Thymus (tissue), 11 donors: ENCODE data around the gene PKN1. TPM values are rescaled to one million over a fixed set of nuclear protein-coding genes. Genes with fewer than 3 reads are reported as not detected.

Source experiments
- DNase-seq, 9 donors: peaks; one replicate each; pipeline ENCODE4 v3.0.0-alpha.2; 2013; ENCODE audit warnings: low spot score in 9 of 9, low read depth in 6 of 9, missing footprints in 1 of 9
- H3K27ac ChIP-seq, 2 donors: one replicate each; pipeline ENCODE4 v1.5.1; 2013; ENCODE audit warnings: control low read depth in 1 of 2, low read depth in 1 of 2, low read length in 1 of 2, mild to moderate bottlenecking in 1 of 2, moderate library complexity in 1 of 2
- H3K27me3 ChIP-seq, 2 donors: one replicate each; pipeline ENCODE4 v1.5.1; 2013; ENCODE audit warnings: low read length in 1 of 2; ENCODE audit not compliant: control insufficient read depth in 2 of 2, insufficient read depth in 1 of 2
- H3K36me3 ChIP-seq, 2 donors: one replicate each; pipeline ENCODE4 v1.5.1; 2013; ENCODE audit warnings: low read length in 1 of 2, mild to moderate bottlenecking in 1 of 2, moderate library complexity in 1 of 2; ENCODE audit not compliant: control insufficient read depth in 2 of 2, insufficient read depth in 2 of 2
- H3K4me1 ChIP-seq, 2 donors: one replicate each; pipeline ENCODE4 v1.5.1; 2013; ENCODE audit warnings: low read length in 2 of 2; ENCODE audit not compliant: control insufficient read depth in 2 of 2, insufficient read depth in 2 of 2
- H3K4me3 ChIP-seq, 2 donors: one replicate each; pipeline ENCODE4 v1.5.1; 2013; ENCODE audit warnings: low read length in 2 of 2, control low read depth in 1 of 2, mild to moderate bottlenecking in 1 of 2
- H3K9me3 ChIP-seq, 2 donors: one replicate each; pipeline ENCODE4 v1.5.1; 2013; ENCODE audit warnings: low read length in 1 of 2, mild to moderate bottlenecking in 1 of 2; ENCODE audit not compliant: control insufficient read depth in 2 of 2, insufficient read depth in 1 of 2
- WGBS: extraction: QIAGEN DNeasy Blood & Tissue Kit; methylation state at CpG from one replicate; pipeline ENCODE4 v1.1.7; 2013; 5-methylcytosine and 5-hydroxymethylcytosine counted together
- polyA plus RNA-seq: library from polyadenylated mRNA; stranded (reverse); fragments of 200-250 nt; gene quantifications from one replicate; pipeline ENCODE4 v1.2.3, GENCODE V29; 2013
- total RNA-seq: library from RNA; stranded (reverse); fragments of 120-200 nt; gene quantifications from one replicate; pipeline ENCODE4 v1.2.4, GENCODE V29; 2013
- donor health status: healthy.

PKN1 gene
- total and polyA plus RNA-seq, 2 donors = 64.6 to 86.4 TPM

GRCh38 chr19:14512406-14512961, 79.4 kb downstream of the PKN1 start:
- Histone ChIP-seq H3K4me3 (no peak overlapping the region), H3K36me3 (peaks cover 26 to 32% of the 10 kb centered on the region in 2 donors), H3K4me1 (peaks cover 35 to 62% of the 10 kb centered on the region in 2 donors), H3K27me3 (no peaks in the 10 kb centered on the region), H3K9me3 (no peaks in the 10 kb centered on the region), H3K27ac (no peak overlapping the region)
- no peak for DNase-seq
- 98% methylated on average over 14 of the region's 14 CpGs for WGBS

DNA sequence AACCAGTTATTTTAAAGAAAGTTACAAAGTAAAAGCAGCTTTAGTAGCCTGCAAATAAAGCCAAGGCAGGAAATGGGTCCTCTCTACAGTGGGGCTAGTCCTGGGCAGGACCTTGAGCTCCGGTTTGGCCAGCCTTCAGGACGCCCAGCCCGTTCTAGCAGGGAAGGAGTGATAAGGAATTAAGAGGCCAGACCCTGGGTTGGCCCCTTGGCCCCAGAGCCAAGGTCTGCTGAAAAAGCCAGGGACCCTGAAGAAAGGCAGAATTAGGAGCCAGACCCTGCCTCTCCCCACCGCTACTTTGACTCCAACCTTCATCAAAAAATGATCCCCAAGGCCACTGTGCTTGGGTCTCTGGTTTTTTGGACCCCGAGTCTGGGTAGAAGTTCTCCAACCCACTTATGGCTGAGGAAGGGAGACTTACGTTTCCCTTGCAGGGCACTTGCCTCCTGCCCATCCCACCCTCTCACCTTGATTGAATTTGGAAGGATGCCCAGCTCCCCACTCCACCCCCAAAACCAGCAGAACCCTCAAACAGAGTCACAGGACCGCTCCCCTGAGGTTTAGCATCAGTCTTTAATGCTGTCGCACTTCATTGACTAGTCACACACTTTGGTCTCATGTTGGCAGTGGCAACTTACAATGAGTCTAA, 81.2 kb downstream of the PKN1 start:
- peak overlapping the region in 1 of 2 donors; percentile 6 for H3K4me3 ChIP-seq
- no peaks in the 10 kb centered on the region for H3K27me3 ChIP-seq
- peak overlapping the region in 1 of 2 donors; percentile 23 for H3K27ac ChIP-seq
- H3K36me3 ChIP-seq = peaks cover 26 to 32% of the 10 kb centered on the region in 2 donors
- DNase-seq = no peak
- 96% methylated on average over 8 of the region's 8 CpGs for WGBS
- H3K4me1 ChIP-seq = peaks cover 22 to 51% of the 10 kb centered on the region in 2 donors
- H3K9me3 ChIP-seq = no peaks in the 10 kb centered on the region

- Histone ChIP-seq H3K4me3 (peak overlapping the region in 1 of 2 donors; percentile 70), H3K9me3 (peaks cover 0 to 4% of the 10 kb centered on the region in 2 donors), H3K36me3 (peaks cover 26 to 32% of the 10 kb centered on the region in 2 donors), H3K4me1 (peaks cover 25 to 49% of the 10 kb centered on the region in 2 donors), H3K27me3 (no peaks in the 10 kb centered on the region), H3K27ac (peak overlapping the region in 1 of 2 donors; percentile 28)
- 95% methylated on average over 8 of the region's 8 CpGs for WGBS
- no peak for DNase-seq
Observed at GRCh38 chr19:14515501-14516047, 82.5 kb downstream of the PKN1 start.

DNA sequence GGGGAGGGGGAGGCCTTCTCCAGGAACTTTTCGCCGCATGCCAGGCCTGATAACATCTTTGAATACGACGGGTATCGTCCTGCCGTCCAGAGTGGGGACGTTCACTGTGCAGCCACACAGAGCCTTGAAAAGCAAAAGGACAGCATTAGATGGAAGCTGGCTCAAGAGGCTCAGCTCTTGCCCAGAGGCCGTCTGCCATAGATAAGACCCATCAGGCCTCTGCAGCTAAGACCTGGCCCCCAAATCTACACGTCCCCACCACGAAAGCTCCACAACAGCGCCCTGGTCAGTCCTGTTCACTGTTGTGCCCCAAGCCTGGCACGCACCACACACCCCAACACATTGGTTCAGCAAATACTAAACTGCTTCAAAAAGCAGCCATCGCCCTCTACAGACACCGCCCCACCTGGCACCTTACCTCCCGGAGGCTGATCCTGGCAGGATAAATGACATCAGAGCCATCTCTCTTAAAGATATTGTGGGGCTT, 83.0 kb downstream of the PKN1 start:
- peak overlapping the region; percentile 70 to 98 for H3K4me3 ChIP-seq
- H3K36me3 ChIP-seq = peaks cover 26 to 32% of the 10 kb centered on the region in 2 donors
- H3K4me1 ChIP-seq = peaks cover 25 to 46% of the 10 kb centered on the region in 2 donors
- H3K9me3 ChIP-seq = peaks cover 0 to 4% of the 10 kb centered on the region in 2 donors
- WGBS = 86% methylated on average over 15 of the region's 15 CpGs
- peak overlapping the region in 1 of 2 donors; percentile 7 for H3K27ac ChIP-seq
- no peak for DNase-seq
- no peaks in the 10 kb centered on the region for H3K27me3 ChIP-seq

DNA sequence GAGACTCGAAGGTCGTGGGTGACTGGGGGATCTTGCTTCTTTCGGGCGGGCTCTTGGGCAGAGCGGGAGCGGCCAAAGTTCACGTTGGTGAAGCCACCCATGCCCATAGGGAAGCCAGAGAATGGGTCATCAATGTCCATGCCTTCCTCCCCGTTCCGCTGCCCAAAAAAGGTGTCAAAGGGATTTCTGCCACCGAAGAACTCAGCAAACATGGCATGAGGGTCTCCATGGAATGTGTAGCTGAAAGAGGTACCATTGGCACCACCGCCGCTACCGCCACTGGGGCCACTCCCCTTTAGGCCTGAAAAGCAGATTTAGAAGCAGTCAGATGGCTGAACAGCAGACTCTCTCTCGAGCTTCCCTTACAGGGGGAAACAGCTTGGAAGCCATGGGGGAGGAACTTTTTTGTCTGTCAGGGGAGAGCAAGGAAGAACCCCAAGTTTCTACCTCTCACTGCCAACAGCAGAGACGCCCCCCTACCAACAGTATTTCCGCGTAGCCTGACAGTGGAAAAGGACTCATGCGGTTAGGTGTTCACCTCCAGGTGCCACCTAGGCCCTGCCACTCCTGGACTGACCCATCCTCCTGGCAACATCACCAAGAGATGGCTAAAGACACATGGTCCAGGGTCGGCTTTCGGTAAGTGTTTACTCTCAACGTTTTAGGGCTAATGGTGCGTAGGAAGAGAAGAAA, 83.8 kb downstream of the PKN1 start:
- peak overlapping the region; percentile 70 to 98 for H3K4me3 ChIP-seq
- DNase-seq = peak in 2 of 9 donors; percentile 29 to 59
- WGBS = 44% methylated on average over 22 of the region's 22 CpGs

DNA sequence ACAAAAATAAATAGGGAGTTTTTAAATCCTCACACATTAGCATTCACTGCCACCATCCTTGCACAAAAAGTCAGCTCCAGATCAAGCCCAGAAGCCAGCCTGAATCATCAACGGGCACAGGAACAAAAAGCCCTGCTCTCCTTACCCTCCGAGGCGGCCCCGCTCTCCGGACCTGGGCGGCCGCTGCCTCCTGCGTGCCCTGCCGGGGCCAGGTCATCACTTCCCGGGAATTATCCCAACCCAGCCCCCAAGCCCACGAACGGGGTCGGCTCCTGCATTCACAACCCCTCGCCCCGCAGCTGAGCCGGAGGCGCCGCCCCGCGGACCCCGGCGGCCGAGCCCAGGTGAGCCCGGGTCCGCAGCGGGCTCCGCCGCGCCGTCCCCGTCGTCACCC, 84.3 kb downstream of the PKN1 start:
- Histone ChIP-seq H3K9me3 (peaks cover 0 to 4% of the 10 kb centered on the region in 2 donors), H3K36me3 (peaks cover 26 to 32% of the 10 kb centered on the region in 2 donors), H3K4me3 (peak overlapping the region; percentile 70 to 98), H3K27me3 (no peaks in the 10 kb centered on the region), H3K27ac (peak overlapping the region; percentile 97 to 100), H3K4me1 (peaks cover 25 to 53% of the 10 kb centered on the region in 2 donors)
- WGBS = under 1% methylated on average over 32 of the region's 32 CpGs
- DNase-seq = no peak

More for the DNA sequence above, 83.8 kb downstream of the PKN1 start:
- H3K27me3 ChIP-seq = no peaks in the 10 kb centered on the region
- H3K4me1 ChIP-seq = peaks cover 25 to 47% of the 10 kb centered on the region in 2 donors
- peaks cover 0 to 4% of the 10 kb centered on the region in 2 donors for H3K9me3 ChIP-seq
- H3K27ac ChIP-seq = peak overlapping the region in 1 of 2 donors; percentile 100
- H3K36me3 ChIP-seq = peaks cover 26 to 32% of the 10 kb centered on the region in 2 donors

DNA sequence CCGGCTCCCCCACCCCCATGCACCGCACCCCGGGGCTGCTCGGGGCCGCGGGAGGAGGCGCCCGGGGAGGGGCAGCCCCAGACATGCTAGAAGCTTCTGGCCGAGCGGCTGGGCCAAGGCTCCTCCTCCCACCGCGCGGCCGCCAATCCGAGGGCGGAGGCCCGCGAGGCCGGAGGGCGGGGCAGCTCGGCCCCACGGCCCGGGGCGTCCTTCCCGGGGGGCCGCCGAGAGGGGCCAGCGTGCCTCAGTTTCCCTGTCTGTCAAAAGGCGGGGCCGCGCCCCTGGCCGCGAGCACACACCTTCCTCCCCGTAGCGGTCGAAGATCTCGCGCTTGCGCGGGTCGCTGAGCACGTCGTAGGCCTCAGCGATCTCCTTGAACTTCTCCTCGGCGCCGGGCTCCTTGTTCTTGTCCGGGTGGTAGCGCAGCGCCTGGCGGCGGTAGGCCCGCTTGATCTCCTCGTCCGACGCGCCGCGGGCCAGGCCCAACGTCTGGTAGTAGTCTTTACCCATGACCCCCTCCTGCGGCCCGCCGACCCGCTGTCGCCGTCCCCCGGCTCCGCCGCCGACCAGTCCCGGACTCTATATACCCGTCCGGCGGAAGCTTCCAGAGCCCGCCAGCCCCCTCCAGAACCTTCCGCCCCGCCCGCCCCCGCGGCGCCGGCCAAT, 84.9 kb downstream of the PKN1 start, which contains the start of gene DNAJB1:
TSS of gene DNAJB1 (minus strand) at position 558 of the 666 bp plus-strand sequence. CDS start at position 510, 48 bp downstream.
- Histone ChIP-seq H3K9me3 (peaks cover 0 to 4% of the 10 kb centered on the region in 2 donors), H3K27me3 (no peaks in the 10 kb centered on the region), H3K4me1 (peaks cover 25 to 57% of the 10 kb centered on the region in 2 donors), H3K4me3 (peak within 1 kb of the TSS; percentile 70 to 98), H3K36me3 (peaks cover 26 to 32% of the 10 kb centered on the region in 2 donors), H3K27ac (peak within 1 kb of the TSS; percentile 97 to 100)
- WGBS = under 1% methylated on average over 82 of the region's 82 CpGs
- DNase-seq = peak in 6 of 9 donors; percentile 59 to 95 (median 72)

GRCh38 chr19:14519245-14519859, 86.2 kb downstream of the PKN1 start:
- no peak overlapping the region for H3K4me3 ChIP-seq
- peaks cover 22 to 24% of the 10 kb centered on the region in 2 donors for H3K36me3 ChIP-seq
- no peaks in the 10 kb centered on the region for H3K27me3 ChIP-seq
- peaks cover 24 to 58% of the 10 kb centered on the region in 2 donors for H3K4me1 ChIP-seq
- 98% methylated on average over 22 of the region's 22 CpGs for WGBS
- H3K27ac ChIP-seq = peak overlapping the region; percentile 36 to 93
- DNase-seq = no peak
- H3K9me3 ChIP-seq = peaks cover 0 to 4% of the 10 kb centered on the region in 2 donors
